ENCODE results near the gene TIMP3.

Gene TIMP3

GRCh38 chr22:32785321-32786026 lies 16.0 kb upstream of the TIMP3 start:
- H3K4me3 ChIP-seq (ENCODE audit: control insufficient read depth, low read depth, low read length): no peak overlapping the region
- DNase-seq (ENCODE audit: low read depth): no peak
- no peak for TF ChIP-seq CTCF (IDR thresholded peaks at IDR 0.05; ENCODE audit: control insufficient read depth, insufficient read depth, low read depth, low read length, missing control alignments)

DNA sequence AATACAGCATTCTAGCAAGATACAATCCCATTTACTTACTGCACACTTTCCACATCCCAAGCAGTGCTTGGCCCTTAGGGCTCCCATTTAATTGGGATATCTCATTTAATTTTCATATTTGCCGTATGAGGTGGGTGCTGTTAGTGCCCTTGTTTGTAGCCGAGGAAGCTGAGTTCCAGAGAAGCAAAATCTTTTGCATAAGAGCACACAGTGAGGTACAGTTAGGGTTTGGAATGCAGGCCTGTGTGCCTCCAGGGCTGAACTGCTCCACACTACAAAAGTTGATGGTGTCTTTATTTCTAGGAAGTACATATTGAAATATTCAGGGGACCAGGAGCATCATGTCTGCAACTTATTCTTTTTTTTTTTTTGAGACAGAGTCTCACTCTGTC lies 15.5 kb upstream of the TIMP3 start:
- DNase-seq (ENCODE audit: low read depth): no peak
- TF ChIP-seq CTCF (IDR thresholded peaks at IDR 0.05; ENCODE audit: control insufficient read depth, insufficient read depth, low read depth, low read length, missing control alignments): no peak

GRCh38 chr22:32788904-32789624 lies 12.4 kb upstream of the TIMP3 start:
- no peak for TF ChIP-seq CTCF (IDR thresholded peaks at IDR 0.05; ENCODE audit: control insufficient read depth, insufficient read depth, low read depth, low read length, missing control alignments)
- DNase-seq (ENCODE audit: low read depth): no peak
- no peak overlapping the region for H3K4me3 ChIP-seq (ENCODE audit: control insufficient read depth, low read depth, low read length)

More for the DNA sequence above, 15.5 kb upstream of the TIMP3 start:
- H3K4me3 ChIP-seq (ENCODE audit: control insufficient read depth, low read depth, low read length): no peak overlapping the region

- DNase-seq (ENCODE audit: low read depth): no peak
- TF ChIP-seq CTCF (IDR thresholded peaks at IDR 0.05; ENCODE audit: control insufficient read depth, insufficient read depth, low read depth, low read length, missing control alignments): no peak
- no peak overlapping the region for H3K4me3 ChIP-seq (ENCODE audit: control insufficient read depth, low read depth, low read length)
Observed at GRCh38 chr22:32789797-32790620, 11.5 kb upstream of the TIMP3 start.

GRCh38 chr22:32791056-32791455 lies 10.4 kb upstream of the TIMP3 start:
- DNase-seq (ENCODE audit: low read depth): no peak
- H3K4me3 ChIP-seq (ENCODE audit: control insufficient read depth, low read depth, low read length): no peak overlapping the region
- no peak for TF ChIP-seq CTCF (IDR thresholded peaks at IDR 0.05; ENCODE audit: control insufficient read depth, insufficient read depth, low read depth, low read length, missing control alignments)

DNA sequence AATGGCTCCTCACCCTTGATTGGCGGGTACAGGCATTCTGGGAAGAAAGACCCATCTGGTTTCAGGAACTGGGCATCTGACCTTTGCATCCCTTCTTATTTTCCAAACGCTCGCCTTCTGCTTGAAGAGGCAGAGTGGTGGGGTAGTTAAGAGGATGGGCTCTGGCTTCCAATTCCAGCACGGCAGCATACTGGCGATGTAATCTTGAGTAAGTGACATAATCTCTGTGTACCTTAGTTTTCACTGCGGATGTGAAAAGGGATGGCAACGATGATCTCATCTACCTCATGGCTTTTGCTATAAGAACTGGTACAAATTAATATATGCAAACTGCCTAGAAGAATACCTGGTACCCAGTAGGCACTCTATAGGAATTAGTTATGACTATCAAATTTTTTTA lies 10.0 kb upstream of the TIMP3 start:
- TF ChIP-seq CTCF (IDR thresholded peaks at IDR 0.05; ENCODE audit: control insufficient read depth, insufficient read depth, low read depth, low read length, missing control alignments): no peak
- H3K4me3 ChIP-seq (ENCODE audit: control insufficient read depth, low read depth, low read length): no peak overlapping the region
- no peak for DNase-seq (ENCODE audit: low read depth)
